SH-SY5Y (cell line): ENCODE results near the gene LRRC45.

ENCODE experiments used
- GATA2 ChIP-seq: IDR thresholded peaks from 2 replicates; pipeline ENCODE4 v1.6.1; 2011; ENCODE audit warnings: mild to moderate bottlenecking, low read depth, low read length
- GATA3 ChIP-seq: IDR thresholded peaks from 2 replicates; pipeline ENCODE4 v1.6.1; 2011; ENCODE audit warnings: low read depth, mild to moderate bottlenecking, low read length, moderate library complexity

DNA sequence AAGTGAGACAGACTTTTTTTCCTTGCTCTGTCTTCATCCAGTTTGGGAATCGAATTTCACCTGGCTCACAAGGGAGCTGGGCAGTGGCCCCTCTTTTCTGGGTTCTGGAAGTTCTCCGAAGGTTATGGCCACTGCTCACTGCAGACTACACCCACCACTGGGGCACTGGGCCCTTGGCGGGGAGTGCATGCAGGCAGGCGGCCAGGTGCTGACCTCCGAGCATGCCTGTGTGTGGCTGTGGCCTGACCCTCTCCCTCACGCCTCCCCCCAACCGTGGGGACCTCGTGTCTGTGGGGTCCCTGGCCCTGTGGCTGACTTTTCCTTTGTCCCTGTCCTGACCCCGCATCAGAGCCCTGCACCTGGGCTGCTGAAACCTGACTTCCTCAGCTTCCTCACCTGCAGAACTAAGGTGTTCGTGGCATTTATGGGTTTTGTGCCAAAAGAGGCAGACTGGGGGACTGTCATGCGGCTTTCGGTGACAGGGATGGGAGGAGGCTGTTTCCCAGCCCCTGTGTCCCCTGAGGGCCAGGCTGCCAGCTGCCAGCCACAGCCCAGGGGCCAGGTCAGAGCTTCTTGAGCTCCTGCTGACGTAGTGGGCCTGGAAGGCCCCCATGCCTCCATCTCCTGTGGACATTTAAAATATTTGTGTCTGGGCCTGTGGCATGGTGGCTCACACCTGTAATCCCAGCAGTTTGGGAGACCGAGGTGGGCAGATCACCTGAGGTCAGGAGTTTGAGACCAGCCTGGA lies 24.2 kb upstream of the LRRC45 start:
- TF ChIP-seq GATA2 (no peak), GATA3 (no peak)
